Measurements from ENCODE around the gene GLB1L2.

The GLB1L2 gene

DNA sequence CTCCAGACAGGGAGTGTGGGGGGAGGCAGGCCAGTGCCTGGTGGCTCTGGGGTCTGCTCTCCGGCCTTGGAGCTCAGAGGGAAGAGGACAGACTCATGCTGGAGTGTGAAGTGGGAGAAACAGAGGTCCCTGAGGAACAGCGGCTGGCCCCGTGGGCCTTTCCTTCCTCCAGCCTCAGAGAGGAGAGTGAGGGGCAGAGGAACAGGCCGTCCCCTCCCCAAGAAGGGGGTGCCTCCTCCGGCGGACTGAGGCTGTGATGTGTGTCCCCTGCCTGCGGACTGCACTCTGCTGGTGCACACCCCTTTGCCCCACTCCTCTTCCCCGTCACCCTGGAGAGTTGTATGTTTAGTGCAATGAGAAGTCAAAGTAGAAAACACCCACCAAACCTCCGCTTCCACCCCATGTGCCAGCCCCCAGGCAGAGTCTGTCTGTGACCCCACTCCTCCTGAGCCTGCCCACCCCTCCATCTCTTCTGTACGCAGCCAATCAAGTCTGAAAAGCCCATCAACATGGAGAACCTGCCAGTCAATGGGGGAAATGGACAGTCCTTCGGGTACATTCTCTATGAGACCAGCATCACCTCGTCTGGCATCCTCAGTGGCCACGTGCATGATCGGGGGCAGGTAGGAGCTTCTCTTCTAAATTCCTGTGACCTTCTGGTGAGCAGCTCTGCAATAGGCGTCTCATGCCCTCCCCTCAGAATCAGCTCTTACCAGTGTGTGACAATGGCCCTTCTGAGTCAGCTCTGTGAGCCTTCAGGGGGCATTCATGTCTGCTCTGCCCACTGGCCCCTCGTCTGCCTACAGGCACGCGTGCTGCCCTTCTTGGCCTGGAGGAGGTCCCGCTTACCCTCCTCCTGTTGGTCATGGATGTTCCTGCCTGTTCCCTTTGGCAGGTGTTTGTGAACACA is 39.0 kb downstream of the GLB1L2 start:
- no peak for DNase-seq

DNA sequence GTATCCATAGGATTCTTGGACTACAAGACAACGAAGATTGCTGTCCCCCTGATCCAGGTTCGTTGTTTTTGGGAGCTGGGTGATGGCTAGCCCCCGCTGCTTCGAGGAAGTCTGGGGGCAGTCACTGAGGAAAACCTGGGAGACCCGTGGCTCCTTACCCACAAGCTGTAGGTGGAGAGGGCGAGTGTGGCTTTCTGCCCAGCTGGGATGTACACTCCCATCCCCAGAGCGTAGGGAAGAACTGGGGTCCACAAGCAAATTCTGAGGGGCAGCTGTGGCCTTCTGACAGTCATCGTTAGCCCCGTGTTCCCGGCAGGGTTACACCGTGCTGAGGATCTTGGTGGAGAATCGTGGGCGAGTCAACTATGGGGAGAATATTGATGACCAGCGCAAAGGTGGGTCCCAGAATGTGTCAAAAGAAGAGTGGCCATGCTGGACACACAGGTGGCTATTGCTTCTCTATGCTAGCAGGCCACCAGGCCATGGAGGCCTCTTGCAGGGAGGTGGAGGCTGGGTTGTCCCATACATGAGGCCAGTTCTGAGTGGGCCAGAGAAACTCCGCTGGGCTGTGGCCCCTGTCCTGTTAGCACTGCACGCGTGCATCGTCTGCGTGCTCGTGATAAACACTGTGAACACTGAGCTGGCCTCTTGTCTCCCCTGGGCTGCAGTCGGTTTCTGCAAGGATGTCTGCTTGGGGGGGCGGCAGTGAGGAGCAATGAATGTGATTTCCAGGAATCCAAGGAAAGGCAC is 39.8 kb downstream of the GLB1L2 start:
- DNase-seq = no peak

DNA sequence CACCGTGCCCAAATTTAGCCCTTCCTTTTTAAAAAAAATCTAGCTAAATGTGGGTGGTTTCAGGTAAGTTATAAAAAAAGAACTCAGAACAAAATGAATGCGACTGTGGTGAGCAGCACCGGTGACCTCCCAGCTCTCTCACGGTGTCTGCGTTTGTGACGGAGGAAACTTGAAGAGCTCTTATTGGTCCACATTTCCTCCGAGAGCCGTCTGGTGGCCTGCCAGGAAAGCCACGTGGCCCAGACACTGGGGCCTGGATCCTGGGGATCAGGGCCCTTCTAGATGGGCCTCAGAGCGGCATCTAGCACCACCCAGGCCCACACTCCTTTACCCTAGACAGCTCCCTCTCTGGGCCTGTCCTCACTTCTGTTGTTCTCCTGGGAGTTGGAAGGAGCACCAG is 40.7 kb downstream of the GLB1L2 start:
- DNase-seq = no peak

DNA sequence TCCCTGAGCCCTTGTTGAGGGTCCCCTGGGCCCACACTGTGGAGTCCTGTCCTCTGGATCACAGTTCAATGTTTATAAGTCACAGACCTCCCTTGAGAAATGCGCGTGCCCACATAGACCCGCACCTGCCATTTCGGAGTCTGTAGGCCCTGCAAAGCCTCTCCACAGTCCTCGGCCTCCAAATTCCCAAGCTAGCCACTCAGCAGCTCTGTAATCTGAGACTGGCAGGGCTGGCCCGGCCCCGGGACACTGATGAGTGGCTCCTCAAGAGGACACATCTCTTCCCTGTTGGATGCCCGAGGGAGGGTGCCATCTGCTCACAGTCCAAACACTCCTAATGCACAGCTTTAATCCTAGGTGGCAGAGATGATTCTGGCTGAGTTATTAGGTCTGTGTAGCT is 41.2 kb downstream of the GLB1L2 start:
- DNase-seq = no peak

DNA sequence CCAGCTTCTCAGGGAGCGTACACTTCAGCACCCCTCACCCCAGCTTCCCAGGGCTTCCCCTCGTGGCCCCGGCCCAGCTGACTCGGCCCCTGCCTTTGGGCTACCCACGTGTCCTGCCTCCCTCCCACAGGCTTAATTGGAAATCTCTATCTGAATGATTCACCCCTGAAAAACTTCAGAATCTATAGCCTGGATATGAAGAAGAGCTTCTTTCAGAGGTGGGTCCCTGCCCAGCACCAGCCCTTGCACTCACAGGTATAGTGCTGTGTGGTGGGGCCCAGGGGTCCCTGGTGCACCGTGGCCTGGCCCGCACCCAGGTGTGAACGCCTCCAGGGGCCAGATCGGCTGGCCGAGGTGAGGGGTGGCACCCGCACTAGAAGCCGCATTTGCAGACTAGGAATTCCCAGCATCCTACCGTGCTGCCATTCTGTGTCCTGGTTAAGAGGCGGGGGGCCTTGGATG is 41.8 kb downstream of the GLB1L2 start:
- no peak for DNase-seq

DNA sequence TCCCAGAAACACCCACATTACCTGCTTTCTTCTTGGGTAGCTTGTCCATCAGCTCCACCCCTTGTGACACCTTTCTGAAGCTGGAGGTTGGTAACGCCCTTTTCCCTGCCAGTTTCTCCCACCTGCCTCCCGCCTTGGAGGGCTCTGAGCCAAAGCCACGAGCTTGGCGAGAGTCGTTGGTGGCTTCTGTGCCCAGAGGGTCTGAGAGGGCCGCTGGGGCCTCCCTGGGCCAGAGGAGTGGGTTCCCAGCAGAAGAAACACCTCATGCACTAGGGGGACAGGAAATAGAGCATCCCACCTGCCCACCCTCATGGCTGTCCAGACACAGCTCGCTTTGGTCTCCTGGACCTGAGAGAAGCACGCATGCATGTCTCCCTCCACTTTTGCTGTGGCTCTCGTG is 42.4 kb downstream of the GLB1L2 start:
- no peak for DNase-seq

DNA sequence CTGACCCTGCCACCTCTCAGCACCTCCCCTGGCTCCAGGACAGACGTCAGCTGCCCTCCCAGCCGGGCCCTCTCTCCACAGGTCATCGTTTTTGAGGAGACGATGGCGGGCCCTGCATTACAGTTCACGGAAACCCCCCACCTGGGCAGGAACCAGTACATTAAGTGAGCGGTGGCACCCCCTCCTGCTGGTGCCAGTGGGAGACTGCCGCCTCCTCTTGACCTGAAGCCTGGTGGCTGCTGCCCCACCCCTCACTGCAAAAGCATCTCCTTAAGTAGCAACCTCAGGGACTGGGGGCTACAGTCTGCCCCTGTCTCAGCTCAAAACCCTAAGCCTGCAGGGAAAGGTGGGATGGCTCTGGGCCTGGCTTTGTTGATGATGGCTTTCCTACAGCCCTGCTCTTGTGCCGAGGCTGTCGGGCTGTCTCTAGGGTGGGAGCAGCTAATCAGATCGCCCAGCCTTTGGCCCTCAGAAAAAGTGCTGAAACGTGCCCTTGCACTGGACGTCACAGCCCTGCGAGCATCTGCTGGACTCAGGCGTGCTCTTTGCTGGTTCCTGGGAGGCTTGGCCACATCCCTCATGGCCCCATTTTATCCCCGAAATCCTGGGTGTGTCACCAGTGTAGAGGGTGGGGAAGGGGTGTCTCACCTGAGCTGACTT is 43.2 kb downstream of the GLB1L2 start:
- no peak for DNase-seq

DNA sequence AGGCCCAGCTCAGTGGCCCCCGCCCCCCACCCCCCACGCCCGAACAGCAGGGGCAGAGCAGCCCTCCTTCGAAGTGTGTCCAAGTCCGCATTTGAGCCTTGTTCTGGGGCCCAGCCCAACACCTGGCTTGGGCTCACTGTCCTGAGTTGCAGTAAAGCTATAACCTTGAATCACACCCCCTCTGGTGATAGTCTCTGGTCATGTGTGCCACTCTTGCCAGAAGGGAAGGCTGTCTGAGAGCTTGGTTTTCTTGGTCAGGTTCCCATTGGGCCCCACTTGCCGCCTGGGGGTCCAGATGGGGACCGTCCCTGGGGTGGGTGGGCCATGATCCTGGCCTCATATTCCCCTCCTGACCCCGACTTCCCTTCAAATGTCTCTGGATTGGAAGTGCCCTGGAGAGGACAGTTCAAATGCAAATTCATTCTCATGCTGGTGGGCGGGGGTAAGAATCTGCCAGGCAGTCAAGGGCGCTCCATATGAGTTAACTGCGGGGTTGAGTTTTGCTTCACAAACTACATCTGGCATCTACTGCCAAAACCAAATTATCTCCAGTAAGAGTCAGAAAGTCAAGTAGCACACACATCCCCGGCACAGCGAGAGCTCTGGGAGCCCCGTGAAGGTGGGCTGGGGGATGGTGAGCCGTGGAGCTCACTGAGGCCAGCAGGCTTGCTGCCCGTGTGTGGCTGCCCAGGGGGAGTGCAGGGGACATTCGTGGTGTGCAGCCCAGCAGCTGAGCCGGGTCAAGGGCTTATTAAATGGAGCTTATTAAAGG is 44.5 kb downstream of the GLB1L2 start:
- no peak for DNase-seq

DNA sequence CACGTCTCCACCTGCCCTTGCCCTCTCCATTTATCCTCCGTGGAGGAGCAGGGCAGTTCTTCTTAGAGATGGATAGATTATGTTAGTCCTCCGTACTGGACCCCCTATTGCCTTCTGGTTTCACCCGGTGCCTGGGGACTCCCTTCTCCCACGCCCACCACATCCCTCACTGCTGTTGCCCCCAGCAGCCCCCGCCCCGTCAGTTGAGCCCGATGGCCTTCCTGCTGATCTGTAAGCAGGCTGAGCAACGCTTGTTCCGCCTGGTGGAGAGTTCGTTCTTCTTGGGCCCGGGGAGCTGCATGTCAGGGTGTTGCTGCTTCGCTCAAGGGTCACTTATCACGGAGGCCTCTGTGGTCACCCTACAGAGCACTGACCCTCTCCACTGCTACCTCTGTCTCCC is 46.1 kb downstream of the GLB1L2 start:
- DNase-seq = no peak

DNA sequence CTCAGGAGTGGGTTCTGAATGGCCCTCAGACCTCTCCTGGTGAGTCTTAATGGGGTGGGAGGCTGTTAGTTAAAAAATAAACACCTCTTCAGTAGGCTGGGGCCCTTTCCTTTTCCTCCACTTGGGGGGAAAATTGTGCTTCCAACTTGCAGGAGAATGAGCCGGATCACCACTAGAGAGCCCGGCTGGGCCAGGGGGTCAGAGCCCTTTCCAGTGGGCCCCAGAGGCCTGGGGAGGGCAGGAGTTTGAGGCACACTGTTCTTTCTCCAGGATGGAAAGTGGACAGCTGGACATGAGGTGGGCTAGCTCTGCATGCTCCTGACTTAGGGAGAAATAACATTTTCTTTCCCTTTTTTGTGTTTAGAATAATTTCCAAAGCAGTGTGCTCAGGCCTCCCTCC is 47.5 kb downstream of the GLB1L2 start:
- no peak for DNase-seq

DNA sequence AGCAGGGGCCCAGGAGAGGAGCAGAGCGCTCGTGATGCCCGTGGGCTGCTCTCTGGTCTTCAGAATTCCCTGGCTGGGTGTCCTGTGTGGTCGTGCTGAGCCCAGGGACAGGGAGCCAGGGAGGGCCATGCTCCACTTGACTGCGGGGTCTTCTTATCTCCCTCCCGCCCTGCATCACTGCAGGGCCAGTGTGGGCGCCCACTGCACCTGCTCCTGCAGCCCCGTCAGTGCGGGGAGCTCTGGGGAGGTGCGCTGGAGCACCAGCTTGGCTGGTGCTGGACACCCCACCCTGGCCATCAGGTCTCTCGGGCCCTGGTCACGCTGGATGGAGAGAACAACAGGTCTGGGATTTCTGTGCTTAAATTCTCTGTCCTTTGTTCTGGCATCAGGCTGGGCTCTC is 48.4 kb downstream of the GLB1L2 start:
- DNase-seq = no peak

DNA sequence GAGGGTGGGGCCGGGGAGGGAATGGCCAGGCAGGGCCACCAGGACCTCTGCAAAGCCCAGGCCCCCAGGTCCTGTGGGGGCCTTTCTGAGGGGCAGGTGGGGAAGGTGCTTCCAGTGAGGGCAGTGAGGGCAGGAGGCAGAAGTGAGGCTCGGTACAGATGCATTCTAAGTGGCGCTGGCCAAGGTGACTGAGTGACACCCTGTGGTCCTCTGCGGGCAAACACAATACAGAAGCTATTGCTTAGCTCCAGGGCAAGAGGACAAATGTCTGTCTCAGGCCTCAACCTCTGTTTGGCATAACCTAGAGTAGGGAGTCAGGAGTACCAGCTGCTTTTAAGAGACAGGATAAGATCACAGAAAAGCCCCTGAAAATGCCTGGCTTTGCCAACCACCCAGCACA is 49.0 kb downstream of the GLB1L2 start:
- DNase-seq = no peak

DNA sequence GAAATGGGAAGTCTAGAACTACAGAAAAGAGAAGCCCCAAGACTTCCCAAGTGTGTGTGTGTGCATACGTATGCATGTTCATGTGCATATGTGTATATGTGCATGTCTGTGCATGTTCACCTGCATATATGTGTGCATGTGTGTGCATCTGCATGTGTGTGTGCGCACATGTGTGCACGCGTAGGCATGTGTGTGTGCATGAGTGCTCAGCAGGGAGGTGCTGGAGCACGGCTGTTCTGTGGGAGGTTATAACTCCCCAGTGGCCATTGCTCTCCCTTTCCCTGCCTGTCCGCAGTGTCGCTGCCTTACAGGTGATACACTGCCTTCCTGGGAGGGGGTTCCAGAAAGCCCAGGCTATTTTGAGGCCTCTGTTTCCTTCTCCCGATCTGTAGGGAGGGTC is 50.5 kb downstream of the GLB1L2 start:
- DNase-seq = no peak

DNA sequence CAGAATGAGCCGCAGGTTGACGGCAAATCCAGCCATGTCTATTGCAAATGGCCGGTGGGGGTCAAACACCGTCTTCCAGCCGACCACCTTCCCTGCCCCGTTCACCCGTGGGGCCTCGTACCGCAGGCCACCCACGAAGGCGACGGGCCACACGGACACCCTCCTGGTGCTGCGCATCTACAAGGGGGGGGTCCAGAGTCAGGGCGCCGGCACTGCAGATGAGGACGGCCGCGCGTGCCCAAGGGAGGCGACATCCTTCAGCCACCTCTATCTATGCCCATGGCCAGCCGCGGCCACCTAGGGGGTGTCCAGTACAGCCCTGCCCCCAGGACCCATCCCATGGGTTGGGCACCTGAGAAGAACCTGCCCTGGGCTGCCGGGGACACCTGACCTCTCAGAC is 51.0 kb downstream of the GLB1L2 start:
- DNase-seq = no peak

DNA sequence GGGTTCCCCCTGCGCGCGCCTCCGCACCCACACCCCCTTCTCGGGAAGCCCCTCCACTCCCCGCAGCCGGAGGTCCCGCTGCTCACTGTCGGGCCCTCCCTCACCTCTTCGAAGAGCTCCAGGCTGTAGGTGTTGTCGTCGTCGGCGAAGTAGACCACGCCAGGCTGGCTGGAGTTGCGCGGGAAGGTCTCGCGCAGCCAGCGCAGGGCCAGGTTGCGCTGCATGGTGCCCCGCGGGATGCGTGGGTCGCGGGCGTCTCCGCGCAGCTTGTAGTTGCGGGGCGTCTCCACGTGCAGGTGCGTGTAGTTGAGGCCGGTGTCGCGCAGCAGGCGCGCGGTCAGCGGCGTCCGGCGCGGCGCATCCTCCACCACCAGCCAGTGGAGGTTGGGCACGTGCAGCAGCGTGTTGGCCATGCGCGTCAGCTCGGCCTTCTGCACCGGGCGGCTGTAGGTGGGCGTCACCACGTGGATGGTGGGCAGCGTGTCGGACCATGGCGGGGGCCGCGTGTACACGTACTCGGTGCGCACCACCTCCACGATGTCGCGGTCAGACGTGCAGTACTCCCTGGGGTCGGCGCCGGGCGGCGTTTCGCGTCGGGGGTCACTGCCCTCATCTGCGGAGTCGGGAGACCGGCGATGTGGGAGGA is 51.9 kb downstream of the GLB1L2 start:
- DNase-seq = no peak

DNA sequence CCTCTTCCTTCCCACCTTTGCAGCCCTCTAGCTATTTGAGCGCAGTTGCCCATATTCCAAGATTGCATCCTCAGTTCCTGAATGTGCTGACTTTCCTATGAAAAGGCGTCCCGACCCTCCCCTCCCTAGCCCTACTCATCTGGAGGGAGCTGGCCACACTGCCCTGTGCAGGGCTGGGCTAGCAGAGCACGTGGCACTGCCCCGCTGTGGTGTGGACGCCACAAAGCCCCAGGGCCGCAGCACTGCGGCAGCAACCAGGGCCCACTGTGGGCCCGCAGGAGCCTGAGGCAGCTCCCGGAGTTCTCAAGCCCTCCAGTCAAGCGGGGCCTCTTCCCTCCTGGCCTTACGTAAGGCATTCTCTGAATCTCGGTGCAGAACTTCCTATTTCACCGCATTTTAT is 52.6 kb downstream of the GLB1L2 start:
- no peak for DNase-seq

DNA sequence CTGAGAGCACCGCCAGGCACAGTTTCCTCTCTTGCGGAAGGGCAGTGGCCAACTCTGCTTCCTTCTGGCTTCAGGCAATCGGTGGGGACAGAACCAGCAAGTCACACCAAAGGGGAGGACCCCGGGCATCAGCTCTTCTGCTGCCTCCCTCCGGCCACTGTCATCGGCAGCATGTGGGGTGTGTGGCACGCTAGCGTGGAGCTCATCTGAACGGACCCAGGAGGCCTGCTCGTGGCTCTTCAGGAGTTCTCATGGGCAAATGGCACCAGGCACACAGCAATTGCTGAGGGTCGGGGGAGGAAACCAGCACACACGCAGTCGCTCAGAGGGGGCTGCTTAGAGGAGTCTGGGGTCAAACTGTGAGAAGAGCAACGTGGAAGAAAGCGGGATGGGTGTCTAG is 53.4 kb downstream of the GLB1L2 start:
- no peak for DNase-seq

DNA sequence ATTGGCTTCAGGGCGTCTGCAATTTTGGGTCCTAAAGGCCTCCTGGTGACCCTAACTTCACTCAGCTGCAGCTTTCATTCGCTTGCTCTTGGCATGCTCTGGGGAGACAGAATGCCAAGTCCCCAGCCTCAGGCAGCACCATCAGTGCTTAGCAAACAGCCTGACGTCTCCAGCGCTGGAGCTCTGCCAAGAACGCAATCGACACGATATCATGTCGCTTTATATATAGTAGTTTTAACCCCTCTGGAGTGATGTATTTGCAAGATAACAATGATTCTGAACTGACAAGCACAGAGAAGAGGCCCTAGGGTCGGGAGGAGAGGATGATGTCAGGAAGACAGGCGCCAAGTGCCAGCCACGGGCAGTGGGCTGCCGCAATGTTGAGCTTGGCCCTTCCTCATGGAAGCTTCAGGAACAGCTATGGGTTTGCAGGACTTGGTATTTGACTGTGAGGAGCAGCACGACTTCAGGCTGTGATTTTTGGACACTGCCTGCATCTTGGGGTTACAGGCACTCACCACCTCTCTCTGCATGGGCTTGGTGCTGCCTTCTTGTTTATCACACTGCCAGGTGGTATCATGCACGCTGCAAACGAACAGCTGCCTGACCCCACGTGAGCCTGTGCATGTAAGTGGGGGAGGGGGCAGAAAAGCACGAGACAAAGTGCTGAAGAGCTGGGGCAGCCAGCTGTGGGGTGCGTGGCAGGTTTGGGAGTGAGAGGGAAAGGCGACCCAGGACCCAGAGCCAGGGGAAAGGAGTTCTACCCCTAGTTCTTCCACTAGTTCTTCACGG is 54.2 kb downstream of the GLB1L2 start:
- no peak for DNase-seq

DNA sequence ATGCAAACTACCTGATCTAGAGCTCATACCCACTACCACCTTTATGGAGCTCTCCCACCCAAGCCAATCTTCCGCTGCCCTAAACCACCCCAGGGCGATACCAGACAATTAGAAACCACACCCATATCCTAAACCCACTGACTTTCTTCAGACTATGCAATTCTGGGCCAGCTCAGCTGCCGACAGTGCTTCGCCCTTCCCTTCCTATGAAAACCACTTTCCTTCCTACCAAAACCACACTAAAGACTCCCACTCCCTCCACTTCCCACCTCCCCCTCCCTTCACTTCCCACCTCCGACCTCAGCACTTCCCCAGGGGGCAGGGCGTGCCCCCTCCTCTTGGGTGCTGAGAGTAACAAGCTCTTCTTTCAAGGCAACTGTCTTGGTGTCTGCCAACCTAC is 55.2 kb downstream of the GLB1L2 start:
- no peak for DNase-seq

DNA sequence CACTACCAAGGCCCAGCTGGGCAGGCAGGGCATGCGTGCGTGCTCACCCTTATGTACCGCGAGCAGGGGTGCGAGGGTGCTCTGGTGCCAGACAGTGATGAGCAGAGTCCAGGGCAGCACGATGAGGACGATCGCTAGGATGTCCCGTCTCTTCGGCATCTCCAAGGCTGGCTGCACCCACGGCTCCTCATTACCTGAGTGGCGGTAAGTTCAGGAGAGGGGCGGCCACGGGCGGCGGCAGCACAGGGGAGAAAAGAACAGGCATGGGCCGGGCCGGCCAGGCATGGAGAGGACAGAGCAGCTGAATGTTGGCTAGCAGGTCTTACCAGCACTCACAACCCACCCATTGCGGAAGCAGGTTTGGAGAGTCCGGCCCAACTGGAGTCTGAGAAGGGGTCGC is 55.7 kb downstream of the GLB1L2 start:
- no peak for DNase-seq

DNA sequence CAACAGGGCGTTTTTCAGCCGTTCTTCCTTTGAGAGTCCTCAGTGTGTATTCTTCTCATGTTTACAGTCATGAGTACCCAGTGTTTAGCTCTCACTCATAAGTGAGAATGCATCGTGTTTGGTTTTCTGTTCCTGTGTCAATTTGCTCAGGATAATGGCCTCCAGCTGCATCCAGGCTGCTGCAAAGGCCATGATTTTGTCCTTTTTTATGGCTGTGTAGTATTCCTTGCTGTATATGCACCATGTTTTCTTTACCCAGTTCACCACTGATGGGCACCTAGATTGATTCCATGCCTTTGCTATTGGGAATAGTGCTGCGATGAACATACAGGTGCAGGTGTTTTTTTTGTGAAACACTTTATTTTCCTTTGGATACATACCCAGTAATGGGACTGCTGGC is 56.8 kb downstream of the GLB1L2 start:
- DNase-seq = no peak

Data from HCEC 1CT (cell line).